ENCODE measurements around the gene BGN. TPM values are rescaled to one million over a fixed set of nuclear protein-coding genes. Genes with fewer than 3 reads are reported as not detected.

Gene BGN
- total and polyA plus RNA-seq, 2 donors (not counting 1 experiment from before 2014, with no cell fraction given), result not detected

- WGBS (ENCODE audit: insufficient coverage), result 81% methylated on average over 12 of the region's 15 CpGs
- no peaks in the 10 kb centered on the region for H3K4me1 Mint-ChIP-seq
- CTCF ChIA-PET, result interaction anchor here (1.2 kb wide), 1 partner anchor 9 kb away, joined by 3 read pairs; no protein-coding TSS in a partner anchor
- peaks cover 4% of the 10 kb centered on the region for H3K27me3 Mint-ChIP-seq
- H3K4me3 ChIP-seq (ENCODE audit: control extremely low read depth in 1 of 5, extremely low read depth in 1 of 5, insufficient read depth in 1 of 5, low read depth in 2 of 5, low read length in 4 of 5), result no peak overlapping the region
- no peak for ATAC-seq (ENCODE audit: low read depth)
- H3K9me3 ChIP-seq (ENCODE audit: control extremely low read depth in 1 of 3, control insufficient read depth in 2 of 3, insufficient read depth in 1 of 3, low read length in 2 of 3), result no peaks in the 10 kb centered on the region
- intact Hi-C loops (cut with micrococcal nuclease), result no loop called here
- H3K27me3 ChIP-seq (replicated peaks in 1 of 4; ENCODE audit: control extremely low read depth in 1 of 4, control insufficient read depth in 3 of 4, insufficient read depth in 4 of 4, low read length in 3 of 4), result no peaks in the 10 kb centered on the region
- H3K4me2 ChIP-seq (replicated peaks; ENCODE audit: low read depth, low read length, poor library complexity, severe bottlenecking), result no peak overlapping the region
- DNase-seq, result no peak
- H2AFZ ChIP-seq (ENCODE audit: insufficient read depth, low read depth, low read length, poor library complexity, severe bottlenecking), result no peak overlapping the region
- no peak overlapping the region for H3K4me3 Mint-ChIP-seq
- no peak overlapping the region for H3K27ac ChIP-seq (ENCODE audit: low read length in 2 of 2)
- H4K20me1 ChIP-seq (ENCODE audit: control insufficient read depth, insufficient read depth, low read length, poor library complexity, severe bottlenecking), result no peaks in the 10 kb centered on the region
- no peak overlapping the region for H3K9ac ChIP-seq (ENCODE audit: low read length)
- no peaks in the 10 kb centered on the region for H3K9me3 Mint-ChIP-seq (ENCODE audit: insufficient read depth)
- no peaks in the 10 kb centered on the region for H3K79me2 ChIP-seq (ENCODE audit: control insufficient read depth, insufficient read depth, low read length)
- H3K27ac Mint-ChIP-seq, result no peak overlapping the region
- TF ChIP-seq CTCF (IDR thresholded peaks at IDR 0.05), result no peak
- no peak for TF ChIP-seq EZH2 (IDR thresholded peaks at IDR 0.05; ENCODE audit: borderline replicate concordance, insufficient read depth, low read depth, low read length, poor library complexity, severe bottlenecking)
- POLR2A ChIA-PET, result no interaction called here
- no peaks in the 10 kb centered on the region for H3K4me1 ChIP-seq (ENCODE audit: control insufficient read depth in 2 of 2, insufficient read depth in 2 of 2, low read length in 2 of 2)
- H3K36me3 ChIP-seq (replicated peaks in 1 of 2; ENCODE audit: control extremely low read depth in 1 of 2, control insufficient read depth in 1 of 2, extremely low read depth in 1 of 2, insufficient read depth in 2 of 2, low read length in 1 of 2), result no peaks in the 10 kb centered on the region
These were observed 38.3 kb downstream of the BGN start for GRCh38 chrX:153533091-153533490.

GRCh38 chrX:153537080-153537479, 42.3 kb downstream of the BGN start:
- Histone ChIP-seq H3K27ac (ENCODE audit: low read length in 2 of 2) (no peak overlapping the region), H3K4me3 (ENCODE audit: control extremely low read depth in 1 of 5, extremely low read depth in 1 of 5, insufficient read depth in 1 of 5, low read depth in 2 of 5, low read length in 4 of 5) (no peak overlapping the region), H3K9ac (ENCODE audit: low read length) (no peak overlapping the region), H3K79me2 (ENCODE audit: control insufficient read depth, insufficient read depth, low read length) (no peaks in the 10 kb centered on the region), H3K27me3 (replicated peaks in 1 of 4; ENCODE audit: control extremely low read depth in 1 of 4, control insufficient read depth in 3 of 4, insufficient read depth in 4 of 4, low read length in 3 of 4) (no peaks in the 10 kb centered on the region), H3K9me3 (ENCODE audit: control extremely low read depth in 1 of 3, control insufficient read depth in 2 of 3, insufficient read depth in 1 of 3, low read length in 2 of 3) (no peaks in the 10 kb centered on the region), H4K20me1 (ENCODE audit: control insufficient read depth, insufficient read depth, low read length, poor library complexity, severe bottlenecking) (no peaks in the 10 kb centered on the region), H2AFZ (ENCODE audit: insufficient read depth, low read depth, low read length, poor library complexity, severe bottlenecking) (no peak overlapping the region), H3K4me2 (replicated peaks; ENCODE audit: low read depth, low read length, poor library complexity, severe bottlenecking) (no peak overlapping the region), H3K4me1 (ENCODE audit: control insufficient read depth in 2 of 2, insufficient read depth in 2 of 2, low read length in 2 of 2) (peaks cover 0 to 3% of the 10 kb centered on the region in 2 donors), H3K36me3 (replicated peaks in 1 of 2; ENCODE audit: control extremely low read depth in 1 of 2, control insufficient read depth in 1 of 2, extremely low read depth in 1 of 2, insufficient read depth in 2 of 2, low read length in 1 of 2) (no peaks in the 10 kb centered on the region)
- ChIA-PET CTCF (interaction anchor here (0.8 to 6.1 kb wide), 2 partner anchors 120 to 128 kb away, joined by 4 to 95 read pairs; no protein-coding TSS in a partner anchor), POLR2A (no interaction called here)
- intact Hi-C loops (cut with micrococcal nuclease), result no loop called here
- TF ChIP-seq EZH2 (IDR thresholded peaks at IDR 0.05; ENCODE audit: borderline replicate concordance, insufficient read depth, low read depth, low read length, poor library complexity, severe bottlenecking), result no peak
- TF ChIP-seq CTCF (IDR thresholded peaks at IDR 0.05), result no peak
- no peak overlapping the region for H3K4me3 Mint-ChIP-seq
- 80% methylated on average over 10 of the region's 11 CpGs for WGBS (ENCODE audit: insufficient coverage)
- no peaks in the 10 kb centered on the region for H3K4me1 Mint-ChIP-seq
- DNase-seq, result no peak
- H3K9me3 Mint-ChIP-seq (ENCODE audit: insufficient read depth), result no peaks in the 10 kb centered on the region
- ATAC-seq (ENCODE audit: low read depth), result no peak
- H3K27ac Mint-ChIP-seq, result no peak overlapping the region
- H3K27me3 Mint-ChIP-seq, result peaks cover 3% of the 10 kb centered on the region
